K562 (cell line): Measurements from ENCODE around the gene RPS19. TPM values are rescaled to one million over a fixed set of nuclear protein-coding genes. Genes with fewer than 3 reads are reported as not detected.
A peak's percentile ranks its signal among the peaks of the same experiment; 100 is the strongest.

Experiments used
- HDAC2 ChIP-seq: fragments of 450-650 bp; IDR thresholded peaks from 2 replicates; pipeline ENCODE4 v1.6.1; 2016; ENCODE audit warnings: mild to moderate bottlenecking
- MAZ ChIP-seq, 2 experiments: fragments of 450-650 bp in 1 of 2; sonication (generic) in 1 of 2; formaldehyde crosslinking; IDR thresholded peaks in 1 of 2; conservative IDR thresholded peaks in 1 of 2; 2 replicates each; pipeline versions ENCODE4 v1.4.0 to v1.5.0; 2020; ENCODE audit warnings: mild to moderate bottlenecking in 1 of 2, missing genetic modification reagents in 1 of 2
- POLR2H ChIP-seq: IDR thresholded peaks from 2 replicates; pipeline ENCODE4 v1.6.1; 2016; ENCODE audit warnings: missing genetic modification characterization, low read depth, mild to moderate bottlenecking, control low read depth, missing compliant biosample characterization, moderate library complexity
- XRCC4 ChIP-seq: IDR thresholded peaks from one replicate; pipeline ENCODE4 v1.6.1; 2011; ENCODE audit not compliant: insufficient read depth, insufficient read length; ENCODE audit errors: extremely low read depth
- ZNF124 ChIP-seq: sonication (generic); formaldehyde crosslinking; IDR thresholded peaks from 2 replicates; pipeline ENCODE4 v1.8.1; 2022; ENCODE audit warnings: missing genetic modification reagents
- polyA plus RNA-seq, 8 experiments: library from polyadenylated mRNA; depleted of rRNA in 4 of 8; stranded (reverse) in 5 of 8; unstranded in 3 of 8; fragments of >200 nt; fragmentation: Nextera tagmentation in 2 of 8; fragmentation: Illumina TruSeq in 1 of 8; extraction: Ambion mirVana in 2 of 8; extraction: Trizol in 1 of 8; gene quantifications; 2 replicates each; pipeline versions ENCODE4 v1.2.1 to v1.2.3, GENCODE V29; 2011 to 2014; ENCODE audit warnings: inconsistent platforms in 1 of 8, missing spikeins in 1 of 8
- total RNA-seq, 7 experiments: library from RNA; depleted of rRNA in 6 of 7; stranded (reverse); fragments of >200 nt in 6 of 7; fragmentation: Illumina TruSeq in 2 of 7; extraction: Trizol in 2 of 7; gene quantifications; 2 replicates each; pipeline versions ENCODE4 v1.2.1 to v1.2.3, GENCODE V29; 2011 to 2021; ENCODE audit warnings: low replicate concordance in 1 of 7
- TF ChIP-seq, protein P1 (sequence below): fragments of 200-600 bp; sonication (generic); IDR thresholded peaks from one replicate; pipeline ENCODE4 v1.6.1; 2012; ENCODE audit warnings: mild to moderate bottlenecking, low read depth, low read length, inconsistent platforms
- TF ChIP-seq, protein P2 (sequence below): IDR thresholded peaks from 2 replicates; pipeline ENCODE4 v1.6.1; 2011; ENCODE audit warnings: borderline replicate concordance, low read depth, mild to moderate bottlenecking, moderate library complexity, low read length; ENCODE audit not compliant: insufficient read depth, poor library complexity, severe bottlenecking
- TF ChIP-seq, protein P3 (sequence below): sonication (generic); formaldehyde crosslinking; IDR thresholded peaks from 2 replicates; pipeline ENCODE4 v1.8.1; 2022; ENCODE audit warnings: missing genetic modification reagents
- TF ChIP-seq, protein P4 (sequence below): fragments of 250-450 bp; sonication (Bioruptor Pico); IDR thresholded peaks from 2 replicates; pipeline ENCODE4 v1.8.0; 2021; ENCODE audit warnings: mild to moderate bottlenecking, moderate library complexity

The RPS19 gene
- total and polyA plus RNA-seq, 9 of the 15 experiments (the other 6 are each of a cell fraction or from before 2014, with no cell fraction given): 1,964 to 3,408 (median 2,747) TPM

DNA sequence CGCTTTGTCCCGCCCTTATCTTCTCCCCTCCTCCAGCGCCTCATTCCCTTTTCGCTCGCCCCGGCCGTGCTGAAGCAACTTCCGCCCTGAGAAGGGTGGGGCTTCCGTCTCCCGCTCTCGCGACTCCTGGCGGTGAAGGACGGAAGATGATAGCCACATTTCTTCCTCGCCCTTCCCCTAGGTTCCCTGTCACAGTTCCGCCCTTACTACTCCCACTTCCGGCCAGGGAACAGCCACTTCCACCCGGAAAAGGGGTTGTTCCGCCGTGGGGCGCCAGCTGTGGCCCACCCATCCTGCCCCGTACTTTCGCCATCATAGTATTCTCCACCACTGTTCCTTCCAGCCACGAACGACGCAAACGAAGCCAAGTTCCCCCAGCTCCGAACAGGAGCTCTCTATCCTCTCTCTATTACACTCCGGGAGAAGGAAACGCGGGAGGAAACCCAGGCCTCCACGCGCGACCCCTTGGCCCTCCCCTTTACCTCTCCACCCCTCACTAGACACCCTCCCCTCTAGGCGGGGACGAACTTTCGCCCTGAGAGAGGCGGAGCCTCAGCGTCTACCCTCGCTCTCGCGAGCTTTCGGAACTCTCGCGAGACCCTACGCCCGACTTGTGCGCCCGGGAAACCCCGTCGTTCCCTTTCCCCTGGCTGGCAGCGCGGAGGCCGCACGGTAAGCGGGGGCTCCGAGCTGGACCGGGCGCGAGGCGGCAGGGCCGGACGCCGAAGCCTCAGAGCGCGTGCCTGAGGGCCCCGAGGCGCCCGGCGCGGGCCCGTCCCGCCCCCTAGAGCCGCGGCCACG is at the start of gene RPS19 (continued):
- TF ChIP-seq, protein P1, sequence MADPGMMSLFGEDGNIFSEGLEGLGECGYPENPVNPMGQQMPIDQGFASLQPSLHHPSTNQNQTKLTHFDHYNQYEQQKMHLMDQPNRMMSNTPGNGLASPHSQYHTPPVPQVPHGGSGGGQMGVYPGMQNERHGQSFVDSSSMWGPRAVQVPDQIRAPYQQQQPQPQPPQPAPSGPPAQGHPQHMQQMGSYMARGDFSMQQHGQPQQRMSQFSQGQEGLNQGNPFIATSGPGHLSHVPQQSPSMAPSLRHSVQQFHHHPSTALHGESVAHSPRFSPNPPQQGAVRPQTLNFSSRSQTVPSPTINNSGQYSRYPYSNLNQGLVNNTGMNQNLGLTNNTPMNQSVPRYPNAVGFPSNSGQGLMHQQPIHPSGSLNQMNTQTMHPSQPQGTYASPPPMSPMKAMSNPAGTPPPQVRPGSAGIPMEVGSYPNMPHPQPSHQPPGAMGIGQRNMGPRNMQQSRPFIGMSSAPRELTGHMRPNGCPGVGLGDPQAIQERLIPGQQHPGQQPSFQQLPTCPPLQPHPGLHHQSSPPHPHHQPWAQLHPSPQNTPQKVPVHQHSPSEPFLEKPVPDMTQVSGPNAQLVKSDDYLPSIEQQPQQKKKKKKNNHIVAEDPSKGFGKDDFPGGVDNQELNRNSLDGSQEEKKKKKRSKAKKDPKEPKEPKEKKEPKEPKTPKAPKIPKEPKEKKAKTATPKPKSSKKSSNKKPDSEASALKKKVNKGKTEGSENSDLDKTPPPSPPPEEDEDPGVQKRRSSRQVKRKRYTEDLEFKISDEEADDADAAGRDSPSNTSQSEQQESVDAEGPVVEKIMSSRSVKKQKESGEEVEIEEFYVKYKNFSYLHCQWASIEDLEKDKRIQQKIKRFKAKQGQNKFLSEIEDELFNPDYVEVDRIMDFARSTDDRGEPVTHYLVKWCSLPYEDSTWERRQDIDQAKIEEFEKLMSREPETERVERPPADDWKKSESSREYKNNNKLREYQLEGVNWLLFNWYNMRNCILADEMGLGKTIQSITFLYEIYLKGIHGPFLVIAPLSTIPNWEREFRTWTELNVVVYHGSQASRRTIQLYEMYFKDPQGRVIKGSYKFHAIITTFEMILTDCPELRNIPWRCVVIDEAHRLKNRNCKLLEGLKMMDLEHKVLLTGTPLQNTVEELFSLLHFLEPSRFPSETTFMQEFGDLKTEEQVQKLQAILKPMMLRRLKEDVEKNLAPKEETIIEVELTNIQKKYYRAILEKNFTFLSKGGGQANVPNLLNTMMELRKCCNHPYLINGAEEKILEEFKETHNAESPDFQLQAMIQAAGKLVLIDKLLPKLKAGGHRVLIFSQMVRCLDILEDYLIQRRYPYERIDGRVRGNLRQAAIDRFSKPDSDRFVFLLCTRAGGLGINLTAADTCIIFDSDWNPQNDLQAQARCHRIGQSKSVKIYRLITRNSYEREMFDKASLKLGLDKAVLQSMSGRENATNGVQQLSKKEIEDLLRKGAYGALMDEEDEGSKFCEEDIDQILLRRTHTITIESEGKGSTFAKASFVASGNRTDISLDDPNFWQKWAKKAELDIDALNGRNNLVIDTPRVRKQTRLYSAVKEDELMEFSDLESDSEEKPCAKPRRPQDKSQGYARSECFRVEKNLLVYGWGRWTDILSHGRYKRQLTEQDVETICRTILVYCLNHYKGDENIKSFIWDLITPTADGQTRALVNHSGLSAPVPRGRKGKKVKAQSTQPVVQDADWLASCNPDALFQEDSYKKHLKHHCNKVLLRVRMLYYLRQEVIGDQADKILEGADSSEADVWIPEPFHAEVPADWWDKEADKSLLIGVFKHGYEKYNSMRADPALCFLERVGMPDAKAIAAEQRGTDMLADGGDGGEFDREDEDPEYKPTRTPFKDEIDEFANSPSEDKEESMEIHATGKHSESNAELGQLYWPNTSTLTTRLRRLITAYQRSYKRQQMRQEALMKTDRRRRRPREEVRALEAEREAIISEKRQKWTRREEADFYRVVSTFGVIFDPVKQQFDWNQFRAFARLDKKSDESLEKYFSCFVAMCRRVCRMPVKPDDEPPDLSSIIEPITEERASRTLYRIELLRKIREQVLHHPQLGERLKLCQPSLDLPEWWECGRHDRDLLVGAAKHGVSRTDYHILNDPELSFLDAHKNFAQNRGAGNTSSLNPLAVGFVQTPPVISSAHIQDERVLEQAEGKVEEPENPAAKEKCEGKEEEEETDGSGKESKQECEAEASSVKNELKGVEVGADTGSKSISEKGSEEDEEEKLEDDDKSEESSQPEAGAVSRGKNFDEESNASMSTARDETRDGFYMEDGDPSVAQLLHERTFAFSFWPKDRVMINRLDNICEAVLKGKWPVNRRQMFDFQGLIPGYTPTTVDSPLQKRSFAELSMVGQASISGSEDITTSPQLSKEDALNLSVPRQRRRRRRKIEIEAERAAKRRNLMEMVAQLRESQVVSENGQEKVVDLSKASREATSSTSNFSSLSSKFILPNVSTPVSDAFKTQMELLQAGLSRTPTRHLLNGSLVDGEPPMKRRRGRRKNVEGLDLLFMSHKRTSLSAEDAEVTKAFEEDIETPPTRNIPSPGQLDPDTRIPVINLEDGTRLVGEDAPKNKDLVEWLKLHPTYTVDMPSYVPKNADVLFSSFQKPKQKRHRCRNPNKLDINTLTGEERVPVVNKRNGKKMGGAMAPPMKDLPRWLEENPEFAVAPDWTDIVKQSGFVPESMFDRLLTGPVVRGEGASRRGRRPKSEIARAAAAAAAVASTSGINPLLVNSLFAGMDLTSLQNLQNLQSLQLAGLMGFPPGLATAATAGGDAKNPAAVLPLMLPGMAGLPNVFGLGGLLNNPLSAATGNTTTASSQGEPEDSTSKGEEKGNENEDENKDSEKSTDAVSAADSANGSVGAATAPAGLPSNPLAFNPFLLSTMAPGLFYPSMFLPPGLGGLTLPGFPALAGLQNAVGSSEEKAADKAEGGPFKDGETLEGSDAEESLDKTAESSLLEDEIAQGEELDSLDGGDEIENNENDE: no peak
- TF ChIP-seq ZNF124 (no peak), MAZ (CRISPR knock-in tag; conservative IDR thresholded peaks at IDR 0.05 in 1 of 2, IDR thresholded peaks at IDR 0.05 in 1 of 2) (peak; percentile 85 to 90), HDAC2 (peak; percentile 98), POLR2H (tag) (peak; percentile 89), XRCC4 (no peak)
- TF ChIP-seq, protein P2, sequence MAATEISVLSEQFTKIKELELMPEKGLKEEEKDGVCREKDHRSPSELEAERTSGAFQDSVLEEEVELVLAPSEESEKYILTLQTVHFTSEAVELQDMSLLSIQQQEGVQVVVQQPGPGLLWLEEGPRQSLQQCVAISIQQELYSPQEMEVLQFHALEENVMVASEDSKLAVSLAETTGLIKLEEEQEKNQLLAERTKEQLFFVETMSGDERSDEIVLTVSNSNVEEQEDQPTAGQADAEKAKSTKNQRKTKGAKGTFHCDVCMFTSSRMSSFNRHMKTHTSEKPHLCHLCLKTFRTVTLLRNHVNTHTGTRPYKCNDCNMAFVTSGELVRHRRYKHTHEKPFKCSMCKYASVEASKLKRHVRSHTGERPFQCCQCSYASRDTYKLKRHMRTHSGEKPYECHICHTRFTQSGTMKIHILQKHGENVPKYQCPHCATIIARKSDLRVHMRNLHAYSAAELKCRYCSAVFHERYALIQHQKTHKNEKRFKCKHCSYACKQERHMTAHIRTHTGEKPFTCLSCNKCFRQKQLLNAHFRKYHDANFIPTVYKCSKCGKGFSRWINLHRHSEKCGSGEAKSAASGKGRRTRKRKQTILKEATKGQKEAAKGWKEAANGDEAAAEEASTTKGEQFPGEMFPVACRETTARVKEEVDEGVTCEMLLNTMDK: peak; percentile 98
- TF ChIP-seq, protein P3, sequence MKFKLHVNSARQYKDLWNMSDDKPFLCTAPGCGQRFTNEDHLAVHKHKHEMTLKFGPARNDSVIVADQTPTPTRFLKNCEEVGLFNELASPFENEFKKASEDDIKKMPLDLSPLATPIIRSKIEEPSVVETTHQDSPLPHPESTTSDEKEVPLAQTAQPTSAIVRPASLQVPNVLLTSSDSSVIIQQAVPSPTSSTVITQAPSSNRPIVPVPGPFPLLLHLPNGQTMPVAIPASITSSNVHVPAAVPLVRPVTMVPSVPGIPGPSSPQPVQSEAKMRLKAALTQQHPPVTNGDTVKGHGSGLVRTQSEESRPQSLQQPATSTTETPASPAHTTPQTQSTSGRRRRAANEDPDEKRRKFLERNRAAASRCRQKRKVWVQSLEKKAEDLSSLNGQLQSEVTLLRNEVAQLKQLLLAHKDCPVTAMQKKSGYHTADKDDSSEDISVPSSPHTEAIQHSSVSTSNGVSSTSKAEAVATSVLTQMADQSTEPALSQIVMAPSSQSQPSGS (CRISPR knock-in tag): no peak
- TF ChIP-seq, protein P4, sequence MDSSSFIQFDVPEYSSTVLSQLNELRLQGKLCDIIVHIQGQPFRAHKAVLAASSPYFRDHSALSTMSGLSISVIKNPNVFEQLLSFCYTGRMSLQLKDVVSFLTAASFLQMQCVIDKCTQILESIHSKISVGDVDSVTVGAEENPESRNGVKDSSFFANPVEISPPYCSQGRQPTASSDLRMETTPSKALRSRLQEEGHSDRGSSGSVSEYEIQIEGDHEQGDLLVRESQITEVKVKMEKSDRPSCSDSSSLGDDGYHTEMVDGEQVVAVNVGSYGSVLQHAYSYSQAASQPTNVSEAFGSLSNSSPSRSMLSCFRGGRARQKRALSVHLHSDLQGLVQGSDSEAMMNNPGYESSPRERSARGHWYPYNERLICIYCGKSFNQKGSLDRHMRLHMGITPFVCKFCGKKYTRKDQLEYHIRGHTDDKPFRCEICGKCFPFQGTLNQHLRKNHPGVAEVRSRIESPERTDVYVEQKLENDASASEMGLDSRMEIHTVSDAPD (CRISPR knock-in tag): no peak
